Smooth muscle cell of the brain vasculature (primary cell): Measurements from ENCODE around the gene RHBDF1.

Experiments
- DNase-seq: peaks from one replicate; pipeline ENCODE4 v3.0.0-alpha.2; 2012; ENCODE audit warnings: low read depth, low spot score

Gene RHBDF1

DNA sequence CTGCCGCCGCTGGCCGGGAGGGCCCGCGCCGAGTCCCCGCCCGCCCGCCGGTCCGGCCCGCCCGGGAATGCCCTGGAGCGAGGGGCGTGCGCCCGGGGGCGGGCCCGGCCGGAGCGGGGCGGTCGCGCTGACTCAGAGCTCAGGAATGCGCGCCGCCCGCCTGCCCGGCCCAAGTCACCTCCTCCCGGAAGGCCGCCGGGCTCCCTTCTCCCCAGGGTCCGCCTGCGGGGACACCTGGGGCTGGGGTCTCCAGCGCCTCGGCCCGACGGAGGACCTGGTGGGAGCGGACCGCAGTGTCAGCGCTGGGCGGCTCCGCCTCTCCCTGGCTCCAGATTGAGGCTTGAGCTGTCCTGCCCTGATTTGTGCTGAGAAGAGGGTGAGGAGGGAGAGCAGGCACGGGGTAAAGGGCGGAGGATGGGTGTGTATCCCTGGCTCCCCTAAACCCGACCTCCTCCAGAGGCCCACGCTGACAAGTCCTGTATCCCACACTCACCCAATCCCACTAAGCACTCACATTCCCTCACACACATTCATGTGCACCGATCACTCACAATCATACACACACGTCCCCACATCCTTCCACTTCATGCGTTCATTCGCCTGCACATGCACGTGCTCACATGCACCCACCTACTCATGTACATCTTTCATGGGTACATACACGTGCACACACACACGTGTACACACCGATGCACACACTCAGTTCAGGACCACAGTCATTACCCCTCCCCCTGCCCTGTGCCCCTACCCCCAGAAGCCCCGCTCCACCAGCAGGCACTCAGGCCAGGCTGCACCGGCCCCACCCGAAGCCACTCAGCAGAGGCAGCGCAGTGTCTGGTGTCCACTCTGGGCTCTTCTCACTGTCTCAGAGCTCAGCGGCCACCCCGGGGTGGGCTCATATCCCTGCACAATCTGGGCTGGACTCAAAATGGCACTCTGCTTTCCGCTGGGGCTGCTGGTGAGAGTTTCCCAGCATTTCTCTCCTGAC lies at the start of gene RHBDF1:
Gene RHBDF1, minus strand, starts transcription at position 71 of the 988 bp plus-strand sequence. CDS start 7,616 bp downstream, outside the sequence.
- DNase-seq: no peak

- DNase-seq: no peak
These were observed 48.3 kb upstream of the RHBDF1 start for GRCh38 chr16:120756-121155.

GRCh38 chr16:119835-120491 lies 47.5 kb upstream of the RHBDF1 start:
- DNase-seq: no peak

DNA sequence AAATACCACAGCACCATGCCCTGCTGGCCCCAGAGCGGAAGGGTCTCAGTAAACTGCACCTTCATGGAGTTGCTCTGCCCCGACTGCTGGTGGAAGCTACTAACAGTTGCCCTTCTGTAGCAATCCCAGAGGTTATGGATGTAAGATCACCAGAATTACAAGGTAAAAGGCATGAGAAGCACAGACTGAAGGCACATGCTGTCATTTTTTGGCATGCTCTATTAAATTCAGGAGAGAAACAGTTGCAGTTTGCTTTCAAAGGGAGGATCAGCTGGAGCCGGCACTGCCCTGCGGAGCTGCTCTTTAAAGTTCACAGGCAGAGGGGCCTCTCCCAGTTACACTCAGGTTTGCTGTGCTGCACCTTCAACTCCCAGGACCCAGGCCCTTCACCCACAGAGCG lies 46.9 kb upstream of the RHBDF1 start:
- no peak for DNase-seq

GRCh38 chr16:118857-119256 lies 46.4 kb upstream of the RHBDF1 start:
- DNase-seq: no peak

- DNase-seq: no peak
These were observed 45.2 kb upstream of the RHBDF1 start for GRCh38 chr16:117379-118365.

DNA sequence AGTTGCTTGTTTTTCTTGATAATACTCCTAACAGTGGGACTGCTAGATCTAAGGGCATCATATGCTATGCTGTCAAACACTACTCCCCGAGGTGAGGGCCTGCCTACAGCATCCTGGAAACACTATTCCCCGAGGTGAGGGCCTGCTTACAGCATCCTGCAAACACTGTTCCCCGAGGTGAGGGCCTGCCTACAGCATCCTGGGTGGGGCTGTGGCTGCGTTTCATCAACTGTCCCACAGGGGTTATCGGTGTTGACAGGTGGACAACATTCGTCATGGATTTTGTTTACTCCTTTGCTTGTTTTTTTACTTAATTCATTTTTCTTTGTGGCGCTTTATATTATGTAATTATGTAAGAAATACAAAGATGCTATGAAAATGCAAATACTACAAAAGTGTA lies 43.6 kb upstream of the RHBDF1 start:
- DNase-seq: no peak

DNA sequence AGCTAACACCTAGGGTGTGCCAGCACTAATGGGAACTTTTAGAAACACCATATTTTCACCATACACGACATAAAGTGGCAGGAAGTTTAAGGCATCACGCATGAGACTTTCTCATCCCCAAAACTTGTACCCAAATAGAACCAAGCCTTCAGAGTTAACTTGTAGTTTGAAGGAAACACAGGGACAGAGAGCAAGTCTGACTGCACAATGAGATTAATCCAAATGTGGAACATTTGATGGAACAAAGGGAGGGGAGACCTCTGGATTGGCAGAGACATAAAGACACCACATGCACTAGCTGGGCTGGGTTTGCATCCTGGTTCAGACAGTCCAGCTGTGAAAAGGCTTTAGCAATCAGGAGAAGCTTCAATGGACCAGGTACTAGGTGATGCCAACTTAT lies 41.9 kb upstream of the RHBDF1 start:
- no peak for DNase-seq

GRCh38 chr16:112153-112840 lies 39.9 kb upstream of the RHBDF1 start:
- no peak for DNase-seq

DNA sequence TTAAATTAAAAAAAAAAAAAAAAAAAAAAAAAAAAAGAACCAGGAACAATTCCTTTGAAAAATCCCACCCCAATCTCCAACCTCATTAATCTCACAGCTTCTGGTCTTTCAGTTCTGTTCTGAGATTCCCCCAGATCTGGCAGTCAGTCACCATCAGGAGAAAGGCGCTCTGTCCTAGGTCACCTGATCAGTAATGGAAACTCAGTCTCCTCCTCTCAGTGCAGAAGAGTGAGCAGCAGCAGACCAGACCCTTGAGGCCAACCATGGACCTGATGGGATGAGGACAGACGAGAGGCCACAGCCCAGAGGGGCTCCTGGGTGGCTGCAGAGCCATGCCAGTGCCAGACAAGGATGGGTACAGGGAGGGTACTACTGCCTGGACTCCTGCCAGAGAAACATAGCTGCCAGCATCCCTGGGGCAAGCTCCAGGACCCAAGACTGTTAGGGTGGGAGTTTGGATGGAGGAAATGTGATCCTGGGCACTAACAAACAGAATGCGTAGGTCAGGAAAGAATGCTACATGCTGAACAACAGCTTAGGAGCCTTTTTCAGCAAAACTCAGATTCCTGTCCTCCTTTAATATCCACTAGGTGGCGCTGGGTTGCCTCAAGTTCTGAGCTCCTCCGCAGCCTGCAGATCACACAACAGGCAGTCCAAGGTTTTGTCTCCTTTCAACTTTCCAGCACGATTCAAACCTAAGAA lies 34.3 kb upstream of the RHBDF1 start:
- no peak for DNase-seq

DNA sequence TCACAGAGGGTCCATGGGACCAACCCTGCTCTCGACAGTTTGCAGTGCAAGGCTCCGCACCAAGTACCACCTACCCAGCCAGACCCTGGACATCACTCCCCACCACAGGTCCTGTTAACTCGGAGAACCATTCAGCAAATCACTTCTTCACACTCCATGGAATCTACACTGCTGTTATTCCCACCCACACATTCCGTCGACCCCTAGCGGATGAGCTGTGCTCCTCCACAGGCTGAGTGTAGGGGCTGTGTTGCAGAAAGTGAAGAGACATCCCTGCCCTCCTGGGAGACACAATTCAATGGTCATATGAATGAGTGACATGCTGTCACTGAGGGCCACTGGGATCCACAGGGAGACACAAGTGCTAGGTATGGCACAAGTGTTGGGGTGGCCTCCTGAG lies 33.1 kb upstream of the RHBDF1 start:
- DNase-seq: no peak

DNA sequence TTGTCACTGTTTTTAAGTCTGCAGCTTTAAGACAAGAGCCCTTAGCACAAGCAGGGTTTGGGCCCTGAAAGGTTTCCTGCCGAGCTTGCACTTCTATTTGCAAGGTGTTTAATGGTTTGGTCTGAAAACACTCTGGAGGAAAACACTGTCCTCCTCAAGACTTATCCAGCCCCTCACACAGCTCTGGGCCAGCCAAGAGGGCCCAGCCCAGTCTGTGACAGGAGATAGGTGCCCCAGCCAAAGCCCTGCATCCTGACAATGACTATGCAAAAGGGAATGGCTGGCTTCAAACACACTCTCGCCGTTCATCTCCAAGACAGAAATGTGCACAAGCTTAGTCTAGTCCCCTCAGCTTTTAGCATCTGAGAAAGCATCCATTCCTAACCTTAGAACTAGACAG lies 32.5 kb upstream of the RHBDF1 start:
- DNase-seq: no peak

GRCh38 chr16:104355-104754 lies 31.9 kb upstream of the RHBDF1 start:
- DNase-seq: no peak

DNA sequence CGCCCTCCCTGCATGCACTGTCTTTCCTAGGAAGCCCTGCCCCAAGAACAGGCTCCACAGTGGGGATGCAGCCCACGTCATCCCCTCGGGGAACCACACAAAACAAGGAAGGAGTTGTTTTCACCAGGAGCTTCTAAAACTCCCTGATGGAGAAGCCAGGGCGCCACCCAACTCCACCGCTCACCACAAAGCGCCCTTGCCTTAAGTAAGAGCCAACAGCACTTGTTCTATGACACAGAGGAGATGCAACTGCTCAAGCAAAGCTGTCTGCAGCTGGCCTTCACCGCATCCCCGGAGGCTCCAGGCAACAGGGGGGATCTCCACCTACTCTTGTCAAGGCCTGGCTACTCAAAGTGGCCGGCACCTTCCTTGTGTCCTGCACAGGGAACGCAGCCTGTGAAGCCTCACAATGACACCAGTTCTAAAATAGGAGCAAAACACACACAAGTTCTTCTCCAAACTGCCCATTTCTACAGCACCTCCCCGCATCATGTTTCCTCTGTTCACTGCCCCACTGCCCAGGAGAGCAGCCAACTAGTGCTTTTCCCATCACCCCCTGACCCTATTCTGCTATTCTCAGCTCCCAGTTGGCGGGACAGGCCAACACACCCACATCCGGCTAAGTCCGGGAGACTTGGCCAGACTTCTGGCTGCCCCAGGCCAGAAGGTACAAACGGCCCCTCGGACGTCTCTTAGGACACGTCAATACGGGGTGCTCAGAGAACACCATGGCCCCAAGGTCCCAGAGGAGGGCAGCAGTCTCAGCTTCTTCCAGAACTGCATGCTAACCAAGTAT lies 29.8 kb upstream of the RHBDF1 start:
- DNase-seq: no peak

DNA sequence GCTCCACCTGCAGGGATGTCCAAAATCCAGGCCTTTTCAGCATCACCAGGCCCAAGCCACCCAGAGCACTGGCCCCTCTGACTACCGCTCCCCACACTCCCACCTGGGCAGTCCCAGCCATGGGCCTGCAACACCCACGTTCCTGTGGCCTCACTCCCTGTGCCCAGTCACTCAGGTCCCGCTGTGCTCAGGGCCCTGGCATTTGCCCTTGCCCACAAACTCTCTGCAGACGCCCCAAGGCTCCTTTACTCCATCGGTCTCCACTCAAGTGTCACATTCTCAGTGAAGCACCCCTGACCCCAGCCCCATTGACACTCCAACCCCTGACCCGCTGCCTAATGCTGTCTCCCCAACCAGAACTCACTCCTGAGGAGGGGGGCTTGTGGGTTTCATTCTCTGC lies 29.2 kb upstream of the RHBDF1 start:
- no peak for DNase-seq

GRCh38 chr16:100989-101388 lies 28.6 kb upstream of the RHBDF1 start:
- DNase-seq: no peak

GRCh38 chr16:97822-98221 lies 25.4 kb upstream of the RHBDF1 start:
- no peak for DNase-seq

- DNase-seq: no peak
These were observed 24.5 kb upstream of the RHBDF1 start for GRCh38 chr16:96935-97381.

DNA sequence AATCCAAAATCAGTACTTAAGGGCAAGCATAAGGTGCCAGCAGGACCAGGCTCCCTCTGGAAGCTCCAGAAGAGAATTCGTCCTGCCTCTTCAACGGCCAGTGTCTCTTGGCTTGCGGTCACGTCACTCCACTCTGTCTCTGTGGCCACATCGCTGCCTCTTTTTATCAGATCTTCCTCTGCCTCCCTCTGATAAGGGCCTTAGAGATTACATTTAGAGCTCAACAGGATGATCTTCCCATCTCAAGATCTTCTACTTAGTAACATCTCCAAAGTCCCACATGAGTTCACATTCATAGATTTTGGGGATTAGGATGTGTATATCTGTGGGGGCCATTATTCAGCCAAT lies 22.5 kb upstream of the RHBDF1 start:
- DNase-seq: no peak
